ENCODE results near the gene CENPQ. TPM values are rescaled to one million over a fixed set of nuclear protein-coding genes. Genes with fewer than 3 reads are reported as not detected.

Gene CENPQ
- total and polyA plus RNA-seq, 2 of the 13 experiments (the other 11 are each of a cell fraction or from before 2014, with no cell fraction given) = 9.1 to 20.1 TPM

GRCh38 chr6:49506569-49507111 is 43.5 kb downstream of the CENPQ start (continued):
- TF ChIP-seq ZNF407 (CRISPR knock-in tag; IDR thresholded peaks at IDR 0.05; ENCODE audit: not compliant biosample characterization) (no peak), FOXC1 (CRISPR knock-in tag; IDR thresholded peaks at IDR 0.05; ENCODE audit: borderline replicate concordance) (0 out of 2 replicates have a peak, but pooled peaks have one; percentile 46), GMEB1 (CRISPR knock-in tag; IDR thresholded peaks at IDR 0.05; ENCODE audit: borderline replicate concordance) (no peak), ZNF274 (CRISPR knock-in tag; IDR thresholded peaks at IDR 0.05) (0 out of 2 replicates have a peak, but pooled peaks have one; percentile 19), ZMYM4 (CRISPR knock-in tag; IDR thresholded peaks at IDR 0.05) (peak; percentile 92), HMGXB3 (CRISPR knock-in tag; IDR thresholded peaks at IDR 0.05; ENCODE audit: borderline replicate concordance) (peak; percentile 49; the same call in 1 of the 2 replicates), GABPA (IDR thresholded peaks at IDR 0.05; ENCODE audit: low read depth, low read length) (no peak), GABPA (CRISPR knock-in tag; IDR thresholded peaks at IDR 0.05; ENCODE audit: low read depth) (peak; percentile 24; the same call in 1 of the 2 replicates), RORA (CRISPR knock-in tag; IDR thresholded peaks at IDR 0.05) (no peak), ZNF674 (CRISPR knock-in tag; IDR thresholded peaks at IDR 0.05; ENCODE audit: low read depth) (0 out of 2 replicates have a peak, but pooled peaks have one; percentile 32), THAP7 (CRISPR knock-in tag; IDR thresholded peaks at IDR 0.05) (peak; percentile 71; the same call in 1 of the 2 replicates), GATA4 (IDR thresholded peaks at IDR 0.05; ENCODE audit: borderline replicate concordance, low read depth) (0 out of 2 replicates have a peak, but pooled peaks have one; percentile 26)
